IPS-NIHi11 (cell line): Measurements from ENCODE around the gene CRYBG2.

Source experiments
- DNase-seq: peaks from one replicate; pipeline ENCODE4 v3.0.0; 2012; ENCODE audit warnings: mixed read lengths, low spot score

Gene CRYBG2

GRCh38 chr1:26372039-26372438, 18.1 kb upstream of the CRYBG2 start:
- no peak for DNase-seq

- no peak for DNase-seq
These were observed 16.9 kb upstream of the CRYBG2 start for GRCh38 chr1:26370591-26371382.

GRCh38 chr1:26368486-26368885, 14.6 kb upstream of the CRYBG2 start:
- DNase-seq, result no peak

- no peak for DNase-seq
These were observed 14.1 kb upstream of the CRYBG2 start for GRCh38 chr1:26368006-26368405.

GRCh38 chr1:26367441-26367840, 13.5 kb upstream of the CRYBG2 start:
- DNase-seq, result no peak

- DNase-seq, result no peak
These were observed 11.0 kb upstream of the CRYBG2 start for GRCh38 chr1:26364956-26365355.

- DNase-seq, result peak; percentile 89
These were observed 9.9 kb upstream of the CRYBG2 start for GRCh38 chr1:26363549-26364448.

- DNase-seq, result no peak
These were observed 8.4 kb upstream of the CRYBG2 start for GRCh38 chr1:26362331-26362730.

GRCh38 chr1:26361605-26362122, 7.7 kb upstream of the CRYBG2 start:
- DNase-seq, result no peak

GRCh38 chr1:26360807-26361604, 7.1 kb upstream of the CRYBG2 start:
- no peak for DNase-seq

- DNase-seq, result peak; percentile 76
These were observed 6.3 kb upstream of the CRYBG2 start for GRCh38 chr1:26359981-26360806.

GRCh38 chr1:26358411-26359384, 4.8 kb upstream of the CRYBG2 start:
- DNase-seq, result no peak

- peak; percentile 50 for DNase-seq
These were observed 3.2 kb upstream of the CRYBG2 start for GRCh38 chr1:26357121-26357602.

GRCh38 chr1:26356106-26356505, 2.2 kb upstream of the CRYBG2 start:
- no peak for DNase-seq

GRCh38 chr1:26354972-26355371, 1.0 kb upstream of the CRYBG2 start:
- DNase-seq, result no peak

- DNase-seq, result no peak
These were observed 595 bp downstream of the CRYBG2 start for GRCh38 chr1:26353210-26353859.

GRCh38 chr1:26352338-26352679, 1.6 kb downstream of the CRYBG2 start:
- no peak for DNase-seq

- no peak for DNase-seq
These were observed 2.2 kb downstream of the CRYBG2 start for GRCh38 chr1:26351590-26352337.
